ENCODE results near the gene SBDS. TPM values are rescaled to one million over a fixed set of nuclear protein-coding genes. Genes with fewer than 3 reads are reported as not detected.
"Not testable (repeated sequence)": the region's sequence is repeated elsewhere in the genome, so short reads cannot be mapped to it uniquely, and the experiment has no call there.

SBDS gene
- polyA plus RNA-seq, 3 donors: 31.7 to 101 (median 34.8) TPM

DNA sequence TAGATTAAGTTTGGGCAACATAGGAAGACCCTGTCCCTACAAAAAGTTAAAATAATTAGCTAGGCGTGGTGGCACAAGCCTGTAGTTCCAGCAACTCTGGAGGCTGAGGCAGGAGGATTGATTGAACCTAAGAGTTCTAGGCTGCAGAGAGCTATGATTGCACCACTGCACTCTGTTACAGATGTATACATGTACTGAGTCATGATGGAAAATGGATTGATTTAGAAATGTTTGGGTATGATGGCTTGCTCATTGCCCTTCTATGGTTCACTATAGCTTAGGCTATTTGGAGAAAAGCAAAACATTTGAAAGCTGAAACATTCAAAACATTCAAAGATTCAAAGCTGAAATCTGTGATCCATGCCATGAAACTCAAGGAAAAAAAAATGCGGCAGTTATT, 16.4 kb downstream of the SBDS start:
- H3K27ac ChIP-seq (ENCODE audit: low read depth in 1 of 2, low read length in 2 of 2); H3K4me1 Mint-ChIP-seq; H2AFZ ChIP-seq (ENCODE audit: insufficient read depth, low read depth, low read length, poor library complexity, severe bottlenecking); H3K4me3 ChIP-seq (replicated peaks in 1 of 3; ENCODE audit: low read depth in 2 of 3, low read length in 3 of 3); H4K20me1 ChIP-seq (ENCODE audit: insufficient read depth, low read length); H3K27me3 ChIP-seq (ENCODE audit: control insufficient read depth in 2 of 2, insufficient read depth in 2 of 2, low read length in 2 of 2); H3K27ac Mint-ChIP-seq; intact Hi-C loops (cut with micrococcal nuclease); H3K9ac ChIP-seq (ENCODE audit: insufficient read depth, low read length, poor library complexity, severe bottlenecking); DNase-seq; H3K27me3 Mint-ChIP-seq (ENCODE audit: low read depth in 3 of 3); H3K4me1 ChIP-seq (ENCODE audit: control insufficient read depth in 1 of 2, insufficient read depth in 2 of 2, low read length in 2 of 2); H3K79me2 ChIP-seq (ENCODE audit: insufficient read depth, low read length); H3K36me3 ChIP-seq (replicated peaks in 1 of 2; ENCODE audit: control insufficient read depth in 1 of 2, insufficient read depth in 2 of 2, low read length in 2 of 2); H3K36me3 Mint-ChIP-seq; H3K4me3 Mint-ChIP-seq; H3K4me2 ChIP-seq (replicated peaks; ENCODE audit: extremely low read depth, low read length, poor library complexity, severe bottlenecking): not testable (repeated sequence)
- peaks cover 19 to 42% (median 32%) of the 10 kb centered on the region in 7 donors for H3K9me3 Mint-ChIP-seq
- WGBS (ENCODE audit: insufficient coverage): 83% methylated on average over 1 of the region's 2 CpGs
- peaks cover 16 to 30% of the 10 kb centered on the region in 2 donors for H3K9me3 ChIP-seq (replicated peaks in 1 of 2; ENCODE audit: control insufficient read depth in 1 of 2, insufficient read depth in 1 of 2, low read length in 2 of 2)

DNA sequence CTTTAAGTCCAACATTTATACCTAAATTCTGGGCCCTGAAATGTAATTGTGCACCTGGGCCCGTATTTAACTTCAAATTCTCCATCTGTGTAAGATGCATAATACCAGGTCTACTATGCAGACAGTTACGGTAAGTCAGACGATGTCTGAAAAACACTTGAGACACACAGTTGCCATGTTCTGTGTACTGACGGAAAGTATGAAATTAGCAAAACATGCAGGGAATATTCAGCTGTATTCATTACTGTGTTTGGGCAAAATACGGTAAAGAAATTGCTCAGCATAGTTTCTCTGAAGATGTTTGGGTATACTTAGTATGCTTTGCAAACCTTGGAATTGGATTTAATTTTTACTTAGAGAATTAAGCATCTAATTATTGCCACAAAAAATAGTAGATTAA, 17.1 kb downstream of the SBDS start:
- no CpG with 5 or more reads among the region's 5 CpGs for WGBS (ENCODE audit: insufficient coverage)
- peaks cover 19 to 42% (median 32%) of the 10 kb centered on the region in 7 donors for H3K9me3 Mint-ChIP-seq
- H3K36me3 ChIP-seq (replicated peaks in 1 of 2; ENCODE audit: control insufficient read depth in 1 of 2, insufficient read depth in 2 of 2, low read length in 2 of 2); H3K4me1 Mint-ChIP-seq; H3K4me3 Mint-ChIP-seq; H3K9ac ChIP-seq (ENCODE audit: insufficient read depth, low read length, poor library complexity, severe bottlenecking); H3K4me2 ChIP-seq (replicated peaks; ENCODE audit: extremely low read depth, low read length, poor library complexity, severe bottlenecking); H3K27me3 Mint-ChIP-seq (ENCODE audit: low read depth in 3 of 3); H3K27ac Mint-ChIP-seq; H3K79me2 ChIP-seq (ENCODE audit: insufficient read depth, low read length); H3K4me3 ChIP-seq (replicated peaks in 1 of 3; ENCODE audit: low read depth in 2 of 3, low read length in 3 of 3); H4K20me1 ChIP-seq (ENCODE audit: insufficient read depth, low read length); intact Hi-C loops (cut with micrococcal nuclease); DNase-seq; H3K27ac ChIP-seq (ENCODE audit: low read depth in 1 of 2, low read length in 2 of 2); H2AFZ ChIP-seq (ENCODE audit: insufficient read depth, low read depth, low read length, poor library complexity, severe bottlenecking); H3K4me1 ChIP-seq (ENCODE audit: control insufficient read depth in 1 of 2, insufficient read depth in 2 of 2, low read length in 2 of 2); H3K27me3 ChIP-seq (ENCODE audit: control insufficient read depth in 2 of 2, insufficient read depth in 2 of 2, low read length in 2 of 2); H3K36me3 Mint-ChIP-seq: not testable (repeated sequence)
- H3K9me3 ChIP-seq (replicated peaks in 1 of 2; ENCODE audit: control insufficient read depth in 1 of 2, insufficient read depth in 1 of 2, low read length in 2 of 2): peaks cover 16 to 30% of the 10 kb centered on the region in 2 donors

DNA sequence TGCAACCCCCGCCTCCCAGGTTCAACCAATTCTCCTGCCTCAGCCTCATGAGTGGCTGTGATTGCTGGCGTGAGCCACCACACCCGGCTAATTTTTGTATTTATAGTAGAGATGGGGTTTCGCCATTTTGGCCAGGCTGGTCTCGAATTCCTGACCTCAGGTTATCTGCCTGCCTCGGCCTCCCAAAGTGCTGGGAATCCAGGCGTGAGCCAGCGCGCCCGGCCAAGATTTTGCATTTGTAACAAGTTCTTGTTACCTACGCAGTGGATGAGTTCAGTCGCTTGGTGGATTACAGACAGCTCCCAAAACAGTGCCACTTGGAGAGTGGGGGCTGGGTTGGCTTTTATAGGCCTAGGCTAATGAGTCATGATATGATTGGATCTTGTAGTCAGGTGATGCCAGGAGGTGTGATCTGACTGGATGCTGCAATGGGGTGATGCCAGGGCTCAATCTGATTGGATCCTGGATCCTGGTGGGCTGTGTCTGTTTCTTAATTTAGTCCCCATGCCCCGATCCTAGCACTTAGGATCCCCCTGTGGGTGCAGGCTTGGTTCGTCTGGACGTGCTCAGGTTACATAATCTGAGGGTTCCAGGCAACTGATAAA, 20.3 kb downstream of the SBDS start:
- no peak overlapping the region for H3K9ac ChIP-seq (ENCODE audit: insufficient read depth, low read length, poor library complexity, severe bottlenecking)
- Mint-ChIP-seq H3K27me3 (ENCODE audit: low read depth in 3 of 3) (peaks cover 0 to 4% (median 2%) of the 10 kb centered on the region in 3 donors), H3K36me3 (no peaks in the 10 kb centered on the region), H3K9me3 (peaks cover 9 to 26% (median 17%) of the 10 kb centered on the region in 7 donors), H3K4me1 (no peaks in the 10 kb centered on the region), H3K4me3 (no peak overlapping the region), H3K27ac (no peak overlapping the region)
- TF ChIP-seq, protein P1, sequence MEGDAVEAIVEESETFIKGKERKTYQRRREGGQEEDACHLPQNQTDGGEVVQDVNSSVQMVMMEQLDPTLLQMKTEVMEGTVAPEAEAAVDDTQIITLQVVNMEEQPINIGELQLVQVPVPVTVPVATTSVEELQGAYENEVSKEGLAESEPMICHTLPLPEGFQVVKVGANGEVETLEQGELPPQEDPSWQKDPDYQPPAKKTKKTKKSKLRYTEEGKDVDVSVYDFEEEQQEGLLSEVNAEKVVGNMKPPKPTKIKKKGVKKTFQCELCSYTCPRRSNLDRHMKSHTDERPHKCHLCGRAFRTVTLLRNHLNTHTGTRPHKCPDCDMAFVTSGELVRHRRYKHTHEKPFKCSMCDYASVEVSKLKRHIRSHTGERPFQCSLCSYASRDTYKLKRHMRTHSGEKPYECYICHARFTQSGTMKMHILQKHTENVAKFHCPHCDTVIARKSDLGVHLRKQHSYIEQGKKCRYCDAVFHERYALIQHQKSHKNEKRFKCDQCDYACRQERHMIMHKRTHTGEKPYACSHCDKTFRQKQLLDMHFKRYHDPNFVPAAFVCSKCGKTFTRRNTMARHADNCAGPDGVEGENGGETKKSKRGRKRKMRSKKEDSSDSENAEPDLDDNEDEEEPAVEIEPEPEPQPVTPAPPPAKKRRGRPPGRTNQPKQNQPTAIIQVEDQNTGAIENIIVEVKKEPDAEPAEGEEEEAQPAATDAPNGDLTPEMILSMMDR (IDR thresholded peaks at IDR 0.05): no peak
- no peak overlapping the region for H3K4me2 ChIP-seq (replicated peaks; ENCODE audit: extremely low read depth, low read length, poor library complexity, severe bottlenecking)
- H2AFZ ChIP-seq (ENCODE audit: insufficient read depth, low read depth, low read length, poor library complexity, severe bottlenecking): no peak overlapping the region
- no peak overlapping the region for H3K4me3 ChIP-seq (replicated peaks in 1 of 3; ENCODE audit: low read depth in 2 of 3, low read length in 3 of 3)
- no peaks in the 10 kb centered on the region for H4K20me1 ChIP-seq (ENCODE audit: insufficient read depth, low read length)
- intact Hi-C loops (cut with micrococcal nuclease): no loop called here
- no peak overlapping the region for H3K27ac ChIP-seq (ENCODE audit: low read depth in 1 of 2, low read length in 2 of 2)
- 96% methylated on average over 15 of the region's 15 CpGs for WGBS (ENCODE audit: insufficient coverage)
- H3K27me3 ChIP-seq (ENCODE audit: control insufficient read depth in 2 of 2, insufficient read depth in 2 of 2, low read length in 2 of 2): no peaks in the 10 kb centered on the region
- no peak for DNase-seq
- H3K79me2 ChIP-seq (ENCODE audit: insufficient read depth, low read length): no peaks in the 10 kb centered on the region
- H3K4me1 ChIP-seq (ENCODE audit: control insufficient read depth in 1 of 2, insufficient read depth in 2 of 2, low read length in 2 of 2): no peaks in the 10 kb centered on the region
- peaks cover 8 to 16% of the 10 kb centered on the region in 2 donors for H3K9me3 ChIP-seq (replicated peaks in 1 of 2; ENCODE audit: control insufficient read depth in 1 of 2, insufficient read depth in 1 of 2, low read length in 2 of 2)
- no peaks in the 10 kb centered on the region for H3K36me3 ChIP-seq (replicated peaks in 1 of 2; ENCODE audit: control insufficient read depth in 1 of 2, insufficient read depth in 2 of 2, low read length in 2 of 2)
